Fibroblast of lung (primary cell): ENCODE measurements around the gene PRR13. TPM values are rescaled to one million over a fixed set of nuclear protein-coding genes. Genes with fewer than 3 reads are reported as not detected.

Experiments used
- DNase-seq, 2 donors: peaks; one replicate each; pipeline versions ENCODE4 v3.0.0 to v3.0.0-alpha.2; 2010; ENCODE audit warnings: low read depth in 2 of 2
- H2AFZ ChIP-seq: 2 replicates; pipeline ENCODE4 v1.5.1; 2012; ENCODE audit warnings: low read length, control low read depth, inconsistent platforms
- H3K27ac ChIP-seq: 2 replicates; pipeline ENCODE4 v1.5.1; 2011; ENCODE audit warnings: low read length, control low read depth; ENCODE audit not compliant: insufficient read depth
- H3K27me3 ChIP-seq: 2 replicates; pipeline ENCODE4 v1.5.1; 2011; ENCODE audit warnings: mild to moderate bottlenecking, low read length; ENCODE audit not compliant: control insufficient read depth, insufficient read depth
- H3K36me3 ChIP-seq: 2 replicates; pipeline ENCODE4 v1.5.1; 2011; ENCODE audit warnings: low read length; ENCODE audit not compliant: control insufficient read depth, insufficient read depth
- H3K4me1 ChIP-seq: 2 replicates; pipeline ENCODE4 v1.5.1; 2011; ENCODE audit warnings: low read length; ENCODE audit not compliant: control insufficient read depth, insufficient read depth; ENCODE audit errors: extremely low read depth
- H3K4me2 ChIP-seq: 2 replicates; pipeline ENCODE4 v1.5.1; 2011; ENCODE audit warnings: low read length, control low read depth; ENCODE audit not compliant: insufficient read depth; ENCODE audit errors: extremely low read depth
- H3K4me3 ChIP-seq, 4 experiments: fragments of 200-600 bp in 1 of 4; sonication (generic) in 1 of 4; replicated peaks in 1 of 4; 2 replicates each; pipeline ENCODE4 v1.5.1; 2011 to 2016; ENCODE audit warnings: low read length in 4 of 4, low read depth in 3 of 4, mild to moderate bottlenecking in 3 of 4, control low read depth in 2 of 4, inconsistent platforms in 1 of 4, mixed read lengths in 1 of 4; ENCODE audit not compliant: insufficient read depth in 1 of 4; ENCODE audit errors: control extremely low read depth in 1 of 4
- H3K79me2 ChIP-seq: 2 replicates; pipeline ENCODE4 v1.5.1; 2012; ENCODE audit warnings: mild to moderate bottlenecking, low read length, inconsistent platforms; ENCODE audit not compliant: control insufficient read depth, insufficient read depth
- H3K9ac ChIP-seq: 2 replicates; pipeline ENCODE4 v1.5.1; 2011; ENCODE audit warnings: mild to moderate bottlenecking, low read length, control low read depth; ENCODE audit not compliant: insufficient read depth
- H3K9me3 ChIP-seq: 2 replicates; pipeline ENCODE4 v1.5.1; 2012; ENCODE audit warnings: low read depth, low read length; ENCODE audit not compliant: control insufficient read depth, insufficient read depth
- H4K20me1 ChIP-seq: 2 replicates; pipeline ENCODE4 v1.5.1; 2011; ENCODE audit warnings: low read length; ENCODE audit not compliant: control insufficient read depth, insufficient read depth; ENCODE audit errors: extremely low read depth
- EZH2 ChIP-seq: IDR thresholded peaks from 2 replicates; pipeline ENCODE4 v1.5.1; 2012; ENCODE audit warnings: low read length, control low read depth, mild to moderate bottlenecking; ENCODE audit errors: missing control alignments
- polyA plus RNA-seq, 2 donors: library from polyadenylated mRNA; depleted of rRNA in 1 of 2; stranded (reverse) in 1 of 2; unstranded in 1 of 2; fragments of >200 nt; gene quantifications; 2 replicates each; pipeline ENCODE4 v1.2.1, GENCODE V29; 2011 to 2012; ENCODE audit warnings: missing spikeins in 1 of 2
- total RNA-seq: library from RNA; depleted of rRNA; stranded (reverse); fragments of >200 nt; gene quantifications from 2 replicates; pipeline ENCODE4 v1.2.1, GENCODE V29; 2014
- TF ChIP-seq, protein P1 (sequence below), 2 donors: IDR thresholded peaks in 1 of 2; conservative IDR thresholded peaks in 1 of 2; 1 replicate in 1 of 2; 2 replicates in 1 of 2; pipeline ENCODE4 v1.5.1; 2011 to 2012; ENCODE audit warnings: low read length in 2 of 2, control low read depth in 1 of 2, inconsistent platforms in 1 of 2, low read depth in 1 of 2, mild to moderate bottlenecking in 1 of 2

The PRR13 gene
- total and polyA plus RNA-seq, 2 donors (not counting 1 experiment from before 2014, with no cell fraction given) = 48.1 to 114 TPM

GRCh38 chr12:53468282-53468681 lies 26.7 kb downstream of the PRR13 start:
- Histone ChIP-seq H4K20me1 (no peaks in the 10 kb centered on the region), H3K27me3 (no peaks in the 10 kb centered on the region), H2AFZ (no peak overlapping the region), H3K4me1 (no peaks in the 10 kb centered on the region), H3K27ac (no peak overlapping the region), H3K9me3 (no peaks in the 10 kb centered on the region), H3K4me2 (no peak overlapping the region), H3K36me3 (peaks cover 34% of the 10 kb centered on the region), H3K9ac (no peak overlapping the region), H3K4me3 (no peak overlapping the region), H3K79me2 (peaks cover 69% of the 10 kb centered on the region)
- TF ChIP-seq, protein P1, sequence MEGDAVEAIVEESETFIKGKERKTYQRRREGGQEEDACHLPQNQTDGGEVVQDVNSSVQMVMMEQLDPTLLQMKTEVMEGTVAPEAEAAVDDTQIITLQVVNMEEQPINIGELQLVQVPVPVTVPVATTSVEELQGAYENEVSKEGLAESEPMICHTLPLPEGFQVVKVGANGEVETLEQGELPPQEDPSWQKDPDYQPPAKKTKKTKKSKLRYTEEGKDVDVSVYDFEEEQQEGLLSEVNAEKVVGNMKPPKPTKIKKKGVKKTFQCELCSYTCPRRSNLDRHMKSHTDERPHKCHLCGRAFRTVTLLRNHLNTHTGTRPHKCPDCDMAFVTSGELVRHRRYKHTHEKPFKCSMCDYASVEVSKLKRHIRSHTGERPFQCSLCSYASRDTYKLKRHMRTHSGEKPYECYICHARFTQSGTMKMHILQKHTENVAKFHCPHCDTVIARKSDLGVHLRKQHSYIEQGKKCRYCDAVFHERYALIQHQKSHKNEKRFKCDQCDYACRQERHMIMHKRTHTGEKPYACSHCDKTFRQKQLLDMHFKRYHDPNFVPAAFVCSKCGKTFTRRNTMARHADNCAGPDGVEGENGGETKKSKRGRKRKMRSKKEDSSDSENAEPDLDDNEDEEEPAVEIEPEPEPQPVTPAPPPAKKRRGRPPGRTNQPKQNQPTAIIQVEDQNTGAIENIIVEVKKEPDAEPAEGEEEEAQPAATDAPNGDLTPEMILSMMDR (conservative IDR thresholded peaks at IDR 0.05 in 1 of 2, IDR thresholded peaks at IDR 0.05 in 1 of 2; ENCODE audit: low read depth in 1 of 2, low read length in 2 of 2) = no peak
- TF ChIP-seq EZH2 = no peak
- no peak for DNase-seq

GRCh38 chr12:53472056-53472582 lies 30.6 kb downstream of the PRR13 start:
- peaks cover 4% of the 10 kb centered on the region for H3K4me1 ChIP-seq
- peaks cover 1% of the 10 kb centered on the region for H4K20me1 ChIP-seq
- H3K27ac ChIP-seq = no peak overlapping the region
- H3K36me3 ChIP-seq = peaks cover 20% of the 10 kb centered on the region
- no peak overlapping the region for H3K4me3 ChIP-seq
- no peak overlapping the region for H3K9ac ChIP-seq
- H3K27me3 ChIP-seq = no peaks in the 10 kb centered on the region
- no peak for DNase-seq
- H3K4me2 ChIP-seq = no peak overlapping the region
- no peaks in the 10 kb centered on the region for H3K9me3 ChIP-seq
- H2AFZ ChIP-seq = no peak overlapping the region
- peaks cover 71% of the 10 kb centered on the region for H3K79me2 ChIP-seq
- TF ChIP-seq EZH2 = no peak
- TF ChIP-seq, protein P1 (conservative IDR thresholded peaks at IDR 0.05 in 1 of 2, IDR thresholded peaks at IDR 0.05 in 1 of 2; ENCODE audit: low read depth in 1 of 2, low read length in 2 of 2) = no peak

- Histone ChIP-seq H3K4me1 (peaks cover 6% of the 10 kb centered on the region), H3K9me3 (no peaks in the 10 kb centered on the region), H3K27ac (no peak overlapping the region), H2AFZ (no peak overlapping the region), H3K9ac (no peak overlapping the region), H3K36me3 (peaks cover 12% of the 10 kb centered on the region), H3K4me3 (no peak overlapping the region), H3K4me2 (no peak overlapping the region), H3K79me2 (peaks cover 62% of the 10 kb centered on the region), H4K20me1 (peaks cover 1% of the 10 kb centered on the region), H3K27me3 (no peaks in the 10 kb centered on the region)
- TF ChIP-seq EZH2 = no peak
- TF ChIP-seq, protein P1 (conservative IDR thresholded peaks at IDR 0.05 in 1 of 2, IDR thresholded peaks at IDR 0.05 in 1 of 2; ENCODE audit: low read depth in 1 of 2, low read length in 2 of 2) = no peak
- DNase-seq = no peak
Measured at GRCh38 chr12:53474077-53474476, 32.5 kb downstream of the PRR13 start.
